OCI-M2 (cell line): ENCODE measurements around the gene DNAJC3.

ENCODE experiments used
- DNase-seq: peaks from one replicate; lab custom pipeline; 2025; ENCODE audit not compliant: unreplicated experiment; lab: John Stamatoyannopoulos, UW

The DNAJC3 gene

GRCh38 chr13:95833126-95833525 is 156.2 kb downstream of the DNAJC3 start:
- DNase-seq, result no peak

DNA sequence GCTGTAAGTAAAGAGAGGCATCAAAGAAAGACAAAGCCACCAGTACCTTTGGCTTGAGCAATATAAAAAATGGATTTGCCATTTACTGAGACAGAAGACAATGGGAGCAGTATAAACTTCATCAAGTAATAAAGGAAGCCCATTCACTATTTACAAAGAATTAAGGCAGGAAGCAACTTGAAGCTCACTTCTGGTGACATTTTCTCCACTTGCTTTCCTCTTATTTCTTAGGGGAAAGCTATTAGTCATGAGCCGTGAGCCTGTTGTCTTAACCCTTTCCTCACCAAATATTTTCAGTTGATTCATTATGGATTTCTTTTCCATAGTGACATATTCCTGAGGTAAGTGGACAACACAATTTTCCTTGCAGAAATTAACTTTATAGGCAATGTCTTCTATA is 156.8 kb downstream of the DNAJC3 start:
- no peak for DNase-seq

GRCh38 chr13:95834134-95834765 is 157.3 kb downstream of the DNAJC3 start:
- peak; percentile 40 for DNase-seq

GRCh38 chr13:95841894-95842293 is 165.0 kb downstream of the DNAJC3 start:
- DNase-seq, result no peak

- no peak for DNase-seq
Measured at GRCh38 chr13:95842898-95843297, 166.0 kb downstream of the DNAJC3 start.
